DOHH2 (cell line): Measurements from ENCODE around the gene ITCH.

Source experiments
- EZH2phosphoT487 ChIP-seq: fragments of 200-600 bp; sonication (generic); IDR thresholded peaks from 2 replicates; pipeline ENCODE4 v1.6.1; 2017; ENCODE audit warnings: borderline replicate concordance, mild to moderate bottlenecking, antibody characterized with exemption, low read length, moderate library complexity, mixed read lengths
- TF ChIP-seq, protein P1 (sequence below): fragments of 200-600 bp; sonication (generic); IDR thresholded peaks from one replicate; pipeline ENCODE4 v1.5.1; 2014; ENCODE audit warnings: antibody characterized with exemption, mild to moderate bottlenecking, low read depth, low read length; ENCODE audit not compliant: poor library complexity, severe bottlenecking

DNA sequence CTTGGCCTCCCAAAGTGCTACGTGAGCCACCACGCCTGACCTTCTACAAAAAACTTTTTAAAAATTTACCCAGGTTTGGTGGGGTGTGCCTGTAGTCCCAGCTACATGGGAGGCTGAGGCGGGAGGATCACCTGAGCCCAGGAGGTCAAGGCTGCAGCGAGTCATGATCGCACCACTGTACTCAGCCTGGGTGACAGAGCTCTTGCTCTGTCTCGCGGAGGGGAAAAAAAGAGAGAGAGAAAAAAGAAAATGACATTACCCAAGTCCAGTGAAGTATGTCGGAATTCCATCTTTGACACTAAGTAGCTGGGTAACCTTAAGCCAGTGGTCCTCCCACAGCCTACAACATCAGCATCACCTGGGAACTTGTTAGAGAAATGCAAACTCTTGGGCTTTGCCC lies 176.7 kb downstream of the ITCH start:
- TF ChIP-seq, protein P1, sequence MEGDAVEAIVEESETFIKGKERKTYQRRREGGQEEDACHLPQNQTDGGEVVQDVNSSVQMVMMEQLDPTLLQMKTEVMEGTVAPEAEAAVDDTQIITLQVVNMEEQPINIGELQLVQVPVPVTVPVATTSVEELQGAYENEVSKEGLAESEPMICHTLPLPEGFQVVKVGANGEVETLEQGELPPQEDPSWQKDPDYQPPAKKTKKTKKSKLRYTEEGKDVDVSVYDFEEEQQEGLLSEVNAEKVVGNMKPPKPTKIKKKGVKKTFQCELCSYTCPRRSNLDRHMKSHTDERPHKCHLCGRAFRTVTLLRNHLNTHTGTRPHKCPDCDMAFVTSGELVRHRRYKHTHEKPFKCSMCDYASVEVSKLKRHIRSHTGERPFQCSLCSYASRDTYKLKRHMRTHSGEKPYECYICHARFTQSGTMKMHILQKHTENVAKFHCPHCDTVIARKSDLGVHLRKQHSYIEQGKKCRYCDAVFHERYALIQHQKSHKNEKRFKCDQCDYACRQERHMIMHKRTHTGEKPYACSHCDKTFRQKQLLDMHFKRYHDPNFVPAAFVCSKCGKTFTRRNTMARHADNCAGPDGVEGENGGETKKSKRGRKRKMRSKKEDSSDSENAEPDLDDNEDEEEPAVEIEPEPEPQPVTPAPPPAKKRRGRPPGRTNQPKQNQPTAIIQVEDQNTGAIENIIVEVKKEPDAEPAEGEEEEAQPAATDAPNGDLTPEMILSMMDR, result no peak
- TF ChIP-seq EZH2phosphoT487, result no peak
